ENCODE measurements around the gene SUCO.
"Not testable (repeated sequence)": the region's sequence is repeated elsewhere in the genome, so short reads cannot be mapped to it uniquely, and the experiment has no call there.

The SUCO gene

GRCh38 chr1:172532700-172533512, at the start of gene SUCO:
Gene SUCO, plus strand, starts transcription at chr1:172533150. Its CDS starts 286 bp downstream, at chr1:172533436.
- peak; percentile 99 for DNase-seq (ENCODE audit: low read depth)

GRCh38 chr1:172483448-172483847, 49.5 kb upstream of the SUCO start:
- no peak for DNase-seq (ENCODE audit: low read depth)

- DNase-seq (ENCODE audit: low read depth), result no peak
Measured at GRCh38 chr1:172484252-172484651, 48.7 kb upstream of the SUCO start.

- DNase-seq (ENCODE audit: low read depth), result no peak
Measured at GRCh38 chr1:172485626-172486025, 47.3 kb upstream of the SUCO start.

- DNase-seq (ENCODE audit: low read depth), result no peak
Measured at GRCh38 chr1:172486805-172487454, 46.0 kb upstream of the SUCO start.

- no peak for DNase-seq (ENCODE audit: low read depth)
Measured at GRCh38 chr1:172487550-172487949, 45.4 kb upstream of the SUCO start.

- no peak for DNase-seq (ENCODE audit: low read depth)
Measured at GRCh38 chr1:172488393-172488792, 44.6 kb upstream of the SUCO start.

GRCh38 chr1:172489847-172490246, 43.1 kb upstream of the SUCO start:
- no peak for DNase-seq (ENCODE audit: low read depth)

GRCh38 chr1:172492421-172492820, 40.5 kb upstream of the SUCO start:
- no peak for DNase-seq (ENCODE audit: low read depth)

- DNase-seq (ENCODE audit: low read depth), result no peak
Measured at GRCh38 chr1:172494166-172494565, 38.8 kb upstream of the SUCO start.

- DNase-seq (ENCODE audit: low read depth), result not testable (repeated sequence)
Measured at GRCh38 chr1:172496127-172496526, 36.8 kb upstream of the SUCO start.

GRCh38 chr1:172496678-172497077, 36.3 kb upstream of the SUCO start:
- no peak for DNase-seq (ENCODE audit: low read depth)

GRCh38 chr1:172497230-172497629, 35.7 kb upstream of the SUCO start:
- no peak for DNase-seq (ENCODE audit: low read depth)

GRCh38 chr1:172498857-172499256, 34.1 kb upstream of the SUCO start:
- no peak for DNase-seq (ENCODE audit: low read depth)

GRCh38 chr1:172499636-172500141, 33.3 kb upstream of the SUCO start:
- DNase-seq (ENCODE audit: low read depth), result no peak

- no peak for DNase-seq (ENCODE audit: low read depth)
Measured at GRCh38 chr1:172500207-172500606, 32.7 kb upstream of the SUCO start.

- DNase-seq (ENCODE audit: low read depth), result no peak
Measured at GRCh38 chr1:172507741-172508140, 25.2 kb upstream of the SUCO start.

- DNase-seq (ENCODE audit: low read depth), result no peak
Measured at GRCh38 chr1:172510479-172510878, 22.5 kb upstream of the SUCO start.

GRCh38 chr1:172512591-172512990, 20.4 kb upstream of the SUCO start:
- DNase-seq (ENCODE audit: low read depth), result no peak

- no peak for DNase-seq (ENCODE audit: low read depth)
Measured at GRCh38 chr1:172513479-172513878, 19.5 kb upstream of the SUCO start.

GRCh38 chr1:172514108-172514507, 18.8 kb upstream of the SUCO start:
- DNase-seq (ENCODE audit: low read depth), result no peak

GRCh38 chr1:172515436-172515835, 17.5 kb upstream of the SUCO start:
- DNase-seq (ENCODE audit: low read depth), result no peak

GRCh38 chr1:172515927-172516326, 17.0 kb upstream of the SUCO start:
- DNase-seq (ENCODE audit: low read depth), result no peak

Measured in stimulated activated CD8-positive, alpha-beta memory T cell treated with anti-CD3 and anti-CD28 coated beads, Interleukin-15, amount 100 ng/mL, for 1 hour (primary cell).